Colon (tissue), 2 donors: Measurements from ENCODE around the gene BUB3.
"Not testable (repeated sequence)": the region's sequence is repeated elsewhere in the genome, so short reads cannot be mapped to it uniquely, and the experiment has no call there.

Experiments used
- FAIRE-seq: peaks from 2 replicates; lab custom pipeline; 2012; peaks lifted over from hg19 to GRCh38; lab: Jason Lieb, UNC
- donor health status: control.
- donor health status: control.

BUB3 gene

GRCh38 chr10:123154711-123155505 lies 706 bp downstream of the BUB3 start:
- FAIRE-seq = no peak

GRCh38 chr10:123156078-123156477 lies 1.9 kb downstream of the BUB3 start:
- no peak for FAIRE-seq

DNA sequence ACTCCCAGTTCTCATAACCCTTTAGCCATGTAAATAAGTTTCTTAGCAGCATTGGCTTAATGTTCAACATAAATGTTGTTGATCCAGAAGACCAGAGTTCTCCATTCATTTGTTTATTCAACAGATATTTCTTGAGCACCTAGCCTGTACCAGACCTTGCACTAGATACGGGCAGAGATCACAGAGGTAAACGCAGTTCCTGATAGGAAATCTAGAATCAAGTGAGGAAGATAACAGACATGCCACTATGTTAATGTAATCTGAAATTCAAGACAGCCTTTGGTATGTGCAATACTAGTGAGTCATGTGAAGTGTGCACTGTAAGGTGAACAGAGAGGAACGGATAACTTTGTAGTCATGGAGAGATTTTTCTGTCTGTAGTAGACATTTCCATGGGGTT lies 3.0 kb downstream of the BUB3 start:
- FAIRE-seq = no peak

GRCh38 chr10:123158682-123159081 lies 4.5 kb downstream of the BUB3 start:
- no peak for FAIRE-seq

- FAIRE-seq = no peak
Measured at GRCh38 chr10:123160311-123160980, 6.2 kb downstream of the BUB3 start.

- FAIRE-seq = no peak
Measured at GRCh38 chr10:123164319-123164718, 10.1 kb downstream of the BUB3 start.

GRCh38 chr10:123165445-123166072 lies 11.4 kb downstream of the BUB3 start:
- FAIRE-seq = no peak

- no peak for FAIRE-seq
Measured at GRCh38 chr10:123166618-123167017, 12.4 kb downstream of the BUB3 start.

DNA sequence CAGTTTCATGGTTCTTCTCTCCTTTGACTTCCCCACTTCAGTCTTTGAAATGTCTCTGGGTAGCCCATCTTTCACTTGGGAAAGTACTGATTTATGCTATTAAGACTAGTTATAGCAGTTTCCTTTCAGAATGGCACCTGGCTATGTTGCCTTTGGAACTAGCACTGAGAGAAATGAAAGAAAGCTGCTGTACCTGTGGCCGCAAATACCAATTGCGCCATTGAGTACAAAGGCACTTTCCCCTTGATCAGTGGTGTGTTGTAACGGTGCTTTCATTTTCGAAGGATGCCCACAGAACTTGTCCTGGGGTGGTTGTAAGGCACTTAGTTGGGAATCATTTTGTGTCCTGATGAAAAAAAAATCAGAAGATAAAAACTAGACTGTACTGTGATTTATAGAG lies 16.8 kb downstream of the BUB3 start:
- no peak for FAIRE-seq

DNA sequence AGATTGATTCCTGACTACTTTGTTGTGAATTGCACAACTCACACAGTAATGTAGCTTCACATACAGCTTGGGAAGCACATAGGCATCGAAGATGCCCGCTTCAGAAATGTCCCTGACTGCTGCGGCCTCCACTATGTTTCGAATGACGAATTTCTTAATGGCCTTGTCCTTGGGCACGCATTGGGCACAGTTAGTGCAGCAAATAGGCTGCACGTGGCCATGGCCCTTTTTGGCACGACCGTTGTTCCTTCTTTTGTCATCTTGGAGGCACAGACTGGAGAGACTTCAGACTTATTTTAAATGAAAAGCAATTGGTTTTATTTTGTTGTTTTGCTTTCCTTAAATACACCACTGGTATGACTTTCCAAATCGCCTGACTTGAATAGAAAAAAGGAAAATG lies 17.4 kb downstream of the BUB3 start:
- not testable (repeated sequence) for FAIRE-seq

DNA sequence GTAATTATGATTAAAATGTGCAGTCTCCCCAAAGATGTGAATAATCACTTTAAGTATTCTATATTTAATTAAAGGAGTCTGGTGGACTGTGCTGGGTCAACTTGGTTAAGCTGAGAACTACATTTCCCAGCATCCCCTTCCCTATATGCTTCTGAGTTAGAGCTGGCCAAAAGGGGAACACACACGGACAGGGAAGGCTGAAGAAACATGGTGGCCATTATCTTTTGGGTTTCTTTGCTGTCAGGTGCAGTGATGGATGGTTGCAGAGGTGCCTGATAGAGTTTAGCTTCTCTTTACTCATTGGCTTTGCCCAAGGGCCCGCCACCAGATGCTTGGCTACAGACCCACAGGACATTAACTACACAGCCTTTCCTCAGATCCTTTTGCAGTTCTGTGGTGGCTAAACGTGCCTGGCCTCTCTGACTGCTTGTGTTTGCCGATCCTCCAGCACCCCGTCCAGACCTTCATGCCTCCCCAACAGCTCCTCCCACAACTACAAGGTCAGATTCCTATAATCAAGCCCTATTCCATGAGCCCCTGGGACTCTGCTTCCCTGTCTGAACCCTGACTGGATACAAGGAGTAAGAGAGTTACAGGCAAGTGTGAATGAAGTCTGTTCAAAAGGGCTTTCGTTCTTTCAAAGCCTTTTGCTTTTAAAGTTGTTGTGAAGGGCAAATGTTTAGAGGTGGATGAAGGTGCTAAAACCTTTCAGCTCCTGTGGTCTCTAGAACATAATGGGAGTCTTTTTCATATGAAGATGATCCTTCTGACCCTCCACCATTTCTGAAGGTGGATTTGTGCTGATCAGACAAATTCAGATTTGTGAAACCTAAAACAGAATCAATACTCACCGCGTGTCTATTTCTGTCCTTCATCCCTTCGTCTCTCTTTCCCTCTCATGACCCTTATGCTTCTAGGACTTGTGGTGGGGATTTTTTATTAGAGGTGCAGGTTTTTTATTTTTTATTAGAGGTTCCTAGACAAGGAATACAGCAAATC lies 21.5 kb downstream of the BUB3 start:
- FAIRE-seq = no peak

DNA sequence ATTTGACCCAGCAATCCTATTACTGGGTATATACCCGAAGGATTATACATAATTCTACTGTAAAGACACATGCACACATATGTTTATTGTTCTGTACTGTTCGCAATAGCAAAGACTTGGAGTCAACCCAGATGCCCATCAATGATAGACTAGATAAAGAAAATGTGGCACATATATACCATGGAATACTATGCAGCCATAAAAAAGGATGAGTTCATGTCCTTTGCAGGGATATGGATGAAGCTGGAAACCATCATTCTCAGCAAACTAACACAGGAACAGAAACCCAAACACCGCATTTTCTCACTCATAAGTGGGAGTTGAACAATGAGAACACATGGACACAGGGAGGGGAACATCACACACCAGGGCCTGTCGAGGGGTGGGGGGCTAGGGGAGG lies 24.2 kb downstream of the BUB3 start:
- not testable (repeated sequence) for FAIRE-seq

- no peak for FAIRE-seq
Measured at GRCh38 chr10:123180101-123181090, 26.2 kb downstream of the BUB3 start.

GRCh38 chr10:123183724-123184123 lies 29.5 kb downstream of the BUB3 start:
- FAIRE-seq = peak; percentile 64

GRCh38 chr10:123187781-123188180 lies 33.6 kb downstream of the BUB3 start:
- no peak for FAIRE-seq

DNA sequence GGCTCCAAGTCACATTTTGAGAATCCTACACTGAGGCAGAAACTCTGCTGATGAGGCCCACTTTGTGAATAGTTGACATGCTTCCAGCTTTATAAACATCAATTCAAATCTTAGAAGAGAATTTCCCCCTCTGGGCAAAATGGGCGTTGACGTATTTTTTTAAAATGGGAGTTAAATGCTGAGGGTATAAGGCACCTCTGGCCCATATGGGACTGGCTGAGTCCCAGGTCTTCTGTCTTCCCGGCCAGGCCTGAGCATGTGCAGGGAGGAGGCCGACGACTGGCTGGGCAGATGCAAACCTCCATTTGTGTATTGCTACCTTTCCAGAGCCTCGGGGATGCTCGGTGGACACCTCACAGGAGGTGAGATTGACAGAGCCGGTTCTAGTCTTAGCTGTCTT lies 37.7 kb downstream of the BUB3 start:
- FAIRE-seq = no peak

DNA sequence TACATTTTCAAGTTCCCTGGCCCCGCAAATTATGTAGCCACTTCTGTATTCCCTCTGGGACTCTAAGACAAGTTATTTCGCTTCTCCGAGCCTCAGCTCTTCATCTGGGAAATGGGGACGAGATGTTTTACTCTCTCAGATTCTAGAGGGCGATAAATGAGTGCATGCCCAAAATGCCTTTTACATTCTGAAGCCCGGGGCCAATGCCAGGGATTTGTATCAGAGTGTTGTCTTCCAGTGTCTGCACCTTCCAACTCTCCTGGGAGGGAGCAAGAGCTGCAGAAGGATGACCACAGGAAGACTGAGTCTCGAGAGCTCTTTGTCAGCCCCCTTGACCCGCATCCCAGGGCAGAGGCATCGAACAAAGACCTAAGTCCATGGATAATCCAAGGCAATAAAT lies 39.9 kb downstream of the BUB3 start:
- FAIRE-seq = no peak

- no peak for FAIRE-seq
Measured at GRCh38 chr10:123200531-123200930, 46.3 kb downstream of the BUB3 start.

DNA sequence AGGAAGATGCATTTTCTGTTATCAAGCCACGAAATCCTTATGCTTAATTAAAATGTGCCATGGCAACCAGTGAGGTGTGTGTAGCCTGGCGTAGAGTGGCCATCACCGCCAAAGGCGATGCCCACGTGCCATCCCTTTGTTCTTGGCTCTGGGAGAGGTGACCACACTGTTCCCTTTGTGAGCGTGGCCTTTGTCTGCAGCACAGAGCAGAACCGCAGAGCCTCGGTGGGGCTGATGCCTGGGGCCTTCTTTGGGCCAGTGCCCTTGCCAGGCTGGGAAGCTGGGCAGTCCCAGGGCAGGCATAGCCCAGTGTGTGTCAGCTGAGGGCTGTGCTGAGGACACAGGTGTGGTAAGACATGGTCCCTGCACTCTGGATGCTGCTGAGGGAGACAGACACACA lies 48.3 kb downstream of the BUB3 start:
- no peak for FAIRE-seq

DNA sequence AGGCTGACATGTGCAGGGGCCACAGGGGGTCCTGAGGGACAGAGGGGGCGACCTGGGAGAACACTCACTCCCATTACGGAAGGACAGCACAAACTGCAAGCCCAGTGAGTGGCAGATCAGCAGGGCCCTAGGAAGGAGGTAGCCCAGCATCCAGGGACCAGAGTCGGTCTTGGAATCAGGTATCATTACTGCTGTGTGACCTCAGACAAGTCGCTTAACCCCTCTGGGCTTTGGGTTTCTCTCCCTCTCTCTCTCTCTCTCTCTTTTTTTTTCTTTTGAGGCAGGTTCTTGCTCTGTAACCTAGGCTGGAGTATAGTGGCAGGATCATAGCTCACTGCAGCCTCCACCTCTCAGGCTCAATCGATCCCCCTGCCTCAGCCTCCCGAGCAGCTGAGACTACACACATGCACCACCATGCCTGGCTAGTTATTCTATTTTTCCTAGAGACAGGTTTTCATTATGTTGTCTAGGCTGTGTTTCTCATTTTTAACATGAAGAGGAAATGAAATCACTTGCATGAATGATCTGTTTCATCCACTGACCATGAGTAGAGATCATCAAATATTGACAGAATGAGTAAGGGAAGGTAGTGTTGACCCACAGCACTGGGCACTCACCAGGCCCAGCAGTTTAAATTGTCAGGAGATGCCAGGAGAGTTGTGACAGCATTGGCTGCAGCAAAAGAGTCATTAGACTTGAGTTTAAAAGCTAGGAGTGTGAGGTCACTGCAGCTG lies 49.4 kb downstream of the BUB3 start:
- no peak for FAIRE-seq
